AG09319 (cell line): ENCODE measurements around the gene SCFD2.

ENCODE experiments used
- DNase-seq: peaks from one replicate; pipeline ENCODE4 v3.0.0-alpha.2; 2010; ENCODE audit warnings: low read depth; ENCODE audit errors: extremely low read depth
- TF ChIP-seq, protein P1 (sequence below): IDR thresholded peaks from 2 replicates; pipeline ENCODE4 v1.5.1; 2011; ENCODE audit warnings: low read depth, mild to moderate bottlenecking, inconsistent platforms, low read length, moderate library complexity

SCFD2 gene

DNA sequence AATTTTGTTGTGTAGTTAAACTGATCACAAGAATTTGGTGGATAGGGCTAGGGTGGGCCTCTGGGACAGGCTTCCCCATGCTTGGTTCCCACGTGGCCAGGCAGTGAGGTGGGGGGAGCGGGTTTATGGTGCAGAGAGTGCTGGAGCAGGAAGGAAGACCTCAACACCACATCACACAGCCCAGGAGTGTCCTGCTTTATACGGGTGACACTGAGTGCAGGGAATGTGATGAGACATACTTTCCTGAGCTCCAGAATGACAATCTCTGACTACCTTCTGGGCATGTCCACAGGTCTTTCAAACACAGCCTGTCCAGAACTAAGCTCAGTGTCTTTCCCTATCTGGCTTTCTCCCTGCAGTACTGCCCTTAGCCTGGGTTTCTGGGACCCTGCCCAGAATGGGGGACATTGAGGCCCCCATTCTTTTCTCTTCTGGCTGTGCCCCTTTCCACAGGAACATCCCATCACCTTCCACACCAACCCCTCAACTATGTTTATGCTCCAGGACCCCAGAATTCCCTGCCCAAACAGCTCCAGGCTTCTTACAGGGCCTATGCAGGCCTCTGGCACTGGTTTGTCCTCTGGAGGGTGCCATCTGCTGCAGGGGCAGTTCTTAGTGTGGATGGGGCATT lies 540.3 kb downstream of the SCFD2 start:
- TF ChIP-seq, protein P1, sequence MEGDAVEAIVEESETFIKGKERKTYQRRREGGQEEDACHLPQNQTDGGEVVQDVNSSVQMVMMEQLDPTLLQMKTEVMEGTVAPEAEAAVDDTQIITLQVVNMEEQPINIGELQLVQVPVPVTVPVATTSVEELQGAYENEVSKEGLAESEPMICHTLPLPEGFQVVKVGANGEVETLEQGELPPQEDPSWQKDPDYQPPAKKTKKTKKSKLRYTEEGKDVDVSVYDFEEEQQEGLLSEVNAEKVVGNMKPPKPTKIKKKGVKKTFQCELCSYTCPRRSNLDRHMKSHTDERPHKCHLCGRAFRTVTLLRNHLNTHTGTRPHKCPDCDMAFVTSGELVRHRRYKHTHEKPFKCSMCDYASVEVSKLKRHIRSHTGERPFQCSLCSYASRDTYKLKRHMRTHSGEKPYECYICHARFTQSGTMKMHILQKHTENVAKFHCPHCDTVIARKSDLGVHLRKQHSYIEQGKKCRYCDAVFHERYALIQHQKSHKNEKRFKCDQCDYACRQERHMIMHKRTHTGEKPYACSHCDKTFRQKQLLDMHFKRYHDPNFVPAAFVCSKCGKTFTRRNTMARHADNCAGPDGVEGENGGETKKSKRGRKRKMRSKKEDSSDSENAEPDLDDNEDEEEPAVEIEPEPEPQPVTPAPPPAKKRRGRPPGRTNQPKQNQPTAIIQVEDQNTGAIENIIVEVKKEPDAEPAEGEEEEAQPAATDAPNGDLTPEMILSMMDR: no peak
- no peak for DNase-seq

GRCh38 chr4:52824603-52825459 lies 541.0 kb downstream of the SCFD2 start:
- TF ChIP-seq, protein P1: no peak
- peak; percentile 75 for DNase-seq

DNA sequence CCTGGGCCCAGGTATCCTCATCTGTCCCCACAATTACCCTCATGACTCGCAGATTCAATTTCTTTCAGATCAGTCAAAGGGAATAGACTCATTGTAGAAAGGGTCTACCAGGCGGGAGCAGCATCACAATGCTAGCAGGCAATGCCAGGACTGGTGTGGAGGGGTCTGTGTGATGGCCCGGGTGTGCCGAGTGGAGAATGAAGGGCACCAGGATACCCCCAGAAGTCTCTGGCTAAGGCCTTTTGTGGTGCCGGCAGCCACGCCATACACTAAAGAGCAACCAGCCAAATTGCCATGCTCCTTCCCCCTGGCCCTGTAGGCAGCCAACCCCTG lies 541.6 kb downstream of the SCFD2 start:
- TF ChIP-seq, protein P1: no peak
- DNase-seq: no peak

DNA sequence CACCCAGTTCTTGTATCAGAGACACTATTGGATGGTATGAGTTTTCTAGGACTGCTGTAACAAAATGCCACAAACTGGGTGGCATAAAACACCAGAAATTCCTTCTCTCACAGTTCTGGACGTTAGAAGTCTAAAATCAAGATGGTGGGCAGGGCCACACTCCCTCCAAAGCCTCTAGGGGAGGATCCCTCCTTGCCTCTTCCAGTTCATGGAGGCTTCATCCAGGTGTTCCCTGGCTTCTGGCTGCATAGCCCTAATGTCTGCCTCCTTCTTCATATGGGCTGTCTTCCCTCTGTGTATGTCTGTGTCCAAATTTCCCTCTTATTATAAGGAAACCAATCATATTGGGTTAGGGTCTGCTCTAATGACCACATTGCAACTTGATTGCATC lies 542.2 kb downstream of the SCFD2 start:
- TF ChIP-seq, protein P1: no peak
- DNase-seq: no peak
